TTC549 (cell line): ENCODE measurements around the gene PLA2G5.
"Not testable (repeated sequence)": the region's sequence is repeated elsewhere in the genome, so short reads cannot be mapped to it uniquely, and the experiment has no call there.

Experiments
- FAIRE-seq: peaks from 2 replicates; lab custom pipeline; 2012; peaks lifted over from hg19 to GRCh38; lab: Jason Lieb, UNC

The PLA2G5 gene

DNA sequence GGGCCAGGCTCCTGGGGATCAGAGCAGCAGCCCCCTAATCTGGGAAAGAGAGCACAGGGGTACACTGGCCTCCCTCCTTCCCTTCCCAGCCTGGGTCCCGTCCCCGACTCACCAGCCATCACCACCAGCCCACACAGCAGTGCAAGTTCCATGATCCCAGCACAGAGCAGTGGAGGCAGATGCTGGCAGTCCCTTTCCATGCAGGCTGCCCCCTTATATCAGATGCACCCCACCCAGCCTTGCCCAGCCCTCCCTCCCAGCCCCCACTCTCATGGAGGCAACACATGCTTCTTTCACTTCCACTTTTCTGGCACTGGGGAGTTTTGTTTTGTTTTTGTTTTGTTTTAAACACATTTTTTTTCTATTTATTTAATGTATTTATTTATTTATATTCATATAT is 49.4 kb downstream of the PLA2G5 start, which contains the start of gene PLA2G2D:
Gene PLA2G2D, minus strand, starts transcription at position 190 of the 400 bp plus-strand sequence. Its CDS starts 38 bp downstream, at position 152.
- FAIRE-seq = no peak

- FAIRE-seq = no peak
These were observed 50.8 kb downstream of the PLA2G5 start for GRCh38 chr1:20120796-20121195.

GRCh38 chr1:20123722-20124455 is 53.9 kb downstream of the PLA2G5 start:
- no peak for FAIRE-seq

DNA sequence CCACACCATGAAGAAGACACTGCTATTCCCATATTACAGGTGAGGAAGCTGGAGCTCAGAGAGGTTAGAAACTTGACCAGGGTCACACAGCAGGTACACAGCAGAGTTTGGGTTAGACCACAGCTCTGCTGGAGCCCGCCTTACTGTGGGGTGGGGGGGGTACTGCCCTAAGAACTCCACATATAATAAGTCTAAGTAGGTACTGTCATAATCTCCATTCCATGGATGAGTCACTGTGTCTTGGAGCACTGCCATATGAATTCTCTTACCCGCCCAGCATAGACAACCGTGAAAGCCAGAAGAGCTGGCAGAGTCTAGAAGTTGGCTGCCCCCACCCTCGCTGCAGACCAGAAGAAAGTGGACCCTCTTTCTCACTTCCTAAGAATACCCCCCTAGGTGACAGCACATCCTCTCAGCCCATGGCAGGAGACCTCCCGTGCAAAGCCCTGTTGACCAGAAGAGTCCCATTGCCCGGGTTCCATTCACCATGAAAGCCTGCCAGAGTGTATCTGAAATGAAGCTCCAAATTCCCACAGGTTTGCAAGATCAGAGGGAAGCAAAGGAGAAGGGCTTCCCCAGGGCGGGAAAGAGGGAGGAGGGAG is 54.6 kb downstream of the PLA2G5 start:
- no peak for FAIRE-seq

GRCh38 chr1:20125100-20125499 is 55.1 kb downstream of the PLA2G5 start:
- no peak for FAIRE-seq

DNA sequence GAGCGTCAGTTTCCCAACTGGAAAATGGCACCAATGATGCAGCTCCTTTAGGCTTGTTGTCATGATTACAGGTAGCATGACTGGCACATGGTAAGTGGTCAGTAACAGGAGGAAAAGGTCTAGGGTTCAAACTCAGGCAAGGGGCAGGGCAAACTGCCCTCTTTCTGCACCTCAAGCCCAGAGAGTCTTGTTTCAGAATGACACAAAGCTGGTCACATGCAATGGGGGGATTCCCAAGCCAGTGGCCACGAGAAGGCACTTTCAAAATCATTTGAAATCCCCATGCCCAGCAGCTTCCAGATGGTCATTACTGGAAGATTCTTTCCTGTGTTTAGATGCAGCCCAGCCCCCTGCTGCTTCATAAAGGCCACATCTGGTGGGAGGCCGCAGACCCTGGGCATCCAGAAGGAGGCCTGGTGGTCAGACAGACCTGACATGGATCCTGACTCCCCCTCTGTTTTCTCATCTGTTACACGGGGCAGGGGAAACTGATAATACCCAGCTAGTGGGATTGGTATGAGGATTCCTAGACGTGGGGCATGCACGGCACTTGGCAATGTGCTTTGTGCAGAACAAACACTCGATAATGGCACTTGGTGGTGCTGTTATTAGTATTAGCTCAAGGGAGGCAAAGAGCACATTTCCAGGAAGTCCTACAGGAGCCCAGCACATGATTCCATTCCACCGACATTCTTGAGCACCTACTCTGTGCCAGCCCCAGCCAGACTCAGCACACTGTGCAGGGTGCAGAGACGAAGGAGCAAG is 56.2 kb downstream of the PLA2G5 start:
- FAIRE-seq = no peak

DNA sequence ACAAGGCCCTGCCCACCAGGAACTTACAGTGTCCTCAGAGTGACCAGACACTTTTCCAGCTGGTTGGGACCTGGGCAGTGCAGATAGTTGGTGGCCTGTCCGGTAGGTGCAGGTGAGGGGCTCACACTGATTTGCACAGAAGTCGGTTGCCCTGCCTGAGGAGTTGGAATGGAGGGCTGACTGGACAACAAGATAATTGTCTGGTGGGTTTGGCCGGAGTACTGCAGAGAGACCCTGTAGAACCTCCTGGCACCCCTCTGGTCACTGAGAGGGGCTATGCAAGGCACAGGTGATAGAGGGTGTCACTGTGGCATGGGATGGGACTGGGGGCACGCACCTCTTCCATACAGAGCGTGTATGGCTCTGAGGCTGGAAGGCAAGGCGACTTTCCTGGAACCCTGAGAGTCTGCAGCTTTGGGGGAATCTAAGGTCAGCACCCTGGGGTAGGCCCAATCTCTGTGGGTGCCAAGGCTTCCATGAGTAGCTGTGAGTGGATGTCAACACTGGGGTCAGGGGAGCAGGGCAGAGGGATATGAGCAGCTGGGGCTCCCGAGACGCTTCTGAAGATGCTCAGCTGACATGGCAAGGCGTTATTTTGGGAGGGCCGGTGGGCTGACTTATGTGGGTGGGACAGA is 56.9 kb downstream of the PLA2G5 start:
- no peak for FAIRE-seq

GRCh38 chr1:20130518-20130917 is 60.5 kb downstream of the PLA2G5 start:
- FAIRE-seq = not testable (repeated sequence)

GRCh38 chr1:20134995-20135394 is 65.0 kb downstream of the PLA2G5 start:
- FAIRE-seq = no peak

DNA sequence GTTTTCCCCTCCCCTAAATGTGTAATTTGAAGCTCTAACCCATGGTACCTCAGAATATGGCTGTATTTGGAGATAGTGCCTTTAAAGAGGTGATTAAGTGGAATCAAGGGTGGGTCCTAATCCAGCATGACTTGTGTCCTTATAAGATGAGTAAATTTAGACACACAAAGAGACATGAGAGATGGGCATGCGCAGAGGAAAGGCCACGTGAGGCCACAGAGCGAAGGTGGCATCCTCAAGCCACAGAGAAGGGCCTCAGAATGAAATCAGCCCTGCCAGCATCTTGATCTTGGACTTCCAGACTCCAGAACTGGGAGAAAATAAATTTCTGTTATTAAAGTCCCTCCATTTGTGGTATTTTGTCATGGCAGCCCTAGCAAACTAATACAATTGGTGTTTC is 66.3 kb downstream of the PLA2G5 start:
- FAIRE-seq = no peak

DNA sequence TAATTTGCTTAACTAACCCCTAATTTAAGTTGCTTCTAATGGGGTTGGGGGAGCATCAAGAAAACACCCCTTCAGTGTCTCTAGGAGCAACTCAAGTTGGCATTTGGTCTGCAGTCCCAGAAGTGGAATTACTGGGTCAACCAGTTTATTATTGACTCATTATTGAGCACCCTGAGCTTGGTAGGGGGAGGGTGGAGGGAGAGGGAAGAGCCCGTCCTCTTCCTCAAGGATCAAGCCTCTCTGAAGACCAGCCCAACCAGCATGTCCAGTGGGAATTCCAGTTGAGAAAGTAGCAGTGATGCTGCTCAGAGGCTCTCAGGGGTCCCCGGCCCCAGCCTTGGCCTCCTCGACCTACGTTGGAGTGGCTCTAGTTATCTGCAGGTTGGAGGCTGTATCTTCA is 67.1 kb downstream of the PLA2G5 start:
- FAIRE-seq = no peak

- no peak for FAIRE-seq
These were observed 67.6 kb downstream of the PLA2G5 start for GRCh38 chr1:20137604-20138003.

DNA sequence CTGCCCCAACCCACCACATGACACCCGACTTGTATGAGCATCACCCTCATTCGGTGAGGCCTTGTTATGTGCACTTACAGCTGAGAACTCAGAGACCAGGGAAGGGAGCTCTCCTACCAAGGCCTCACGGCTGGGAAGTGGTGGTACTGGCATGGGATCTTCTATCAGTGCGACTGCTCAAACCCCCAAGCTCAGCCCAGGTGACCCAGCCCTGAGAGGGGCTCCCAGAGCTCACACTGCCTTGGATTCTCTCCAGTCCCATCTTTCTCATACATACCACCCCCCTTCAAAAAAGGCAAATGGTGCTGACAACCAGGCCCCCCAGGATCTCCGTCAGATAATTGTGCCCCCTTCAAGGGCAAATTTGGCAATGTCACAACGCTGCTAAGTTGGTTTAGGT is 68.4 kb downstream of the PLA2G5 start:
- FAIRE-seq = no peak

DNA sequence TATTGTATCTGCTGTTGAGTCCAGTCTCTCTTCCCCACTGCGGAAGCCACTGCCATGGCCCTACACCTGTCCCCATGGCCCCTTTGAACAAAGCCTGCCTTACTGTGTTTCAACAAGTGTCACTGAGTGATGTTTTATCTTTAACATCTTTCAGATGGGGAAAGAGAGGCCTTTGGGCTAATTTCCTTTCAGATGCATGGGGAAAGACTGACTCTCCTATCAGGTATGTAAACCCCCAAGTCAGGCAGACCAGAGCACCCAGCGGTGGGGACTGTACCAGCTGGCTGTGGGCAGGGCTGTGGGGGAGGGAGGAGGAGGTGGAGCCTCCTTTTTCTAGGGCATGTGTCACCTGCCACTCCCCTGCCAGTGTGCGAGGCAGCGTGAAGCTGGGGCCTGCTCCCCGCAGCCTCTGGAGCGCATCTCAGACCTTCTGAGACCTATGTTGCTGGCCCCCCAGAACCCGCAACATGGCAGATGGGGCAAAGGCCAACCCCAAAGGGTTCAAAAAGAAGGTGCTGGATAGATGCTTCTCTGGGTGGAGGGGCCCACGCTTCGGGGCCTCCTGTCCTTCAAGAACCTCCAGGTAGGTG is 69.1 kb downstream of the PLA2G5 start, which contains the start of gene PLA2G2F:
Gene PLA2G2F, plus strand, starts transcription at position 363 of the 590 bp plus-strand sequence. Its CDS starts 105 bp downstream, at position 468.
- FAIRE-seq = no peak

DNA sequence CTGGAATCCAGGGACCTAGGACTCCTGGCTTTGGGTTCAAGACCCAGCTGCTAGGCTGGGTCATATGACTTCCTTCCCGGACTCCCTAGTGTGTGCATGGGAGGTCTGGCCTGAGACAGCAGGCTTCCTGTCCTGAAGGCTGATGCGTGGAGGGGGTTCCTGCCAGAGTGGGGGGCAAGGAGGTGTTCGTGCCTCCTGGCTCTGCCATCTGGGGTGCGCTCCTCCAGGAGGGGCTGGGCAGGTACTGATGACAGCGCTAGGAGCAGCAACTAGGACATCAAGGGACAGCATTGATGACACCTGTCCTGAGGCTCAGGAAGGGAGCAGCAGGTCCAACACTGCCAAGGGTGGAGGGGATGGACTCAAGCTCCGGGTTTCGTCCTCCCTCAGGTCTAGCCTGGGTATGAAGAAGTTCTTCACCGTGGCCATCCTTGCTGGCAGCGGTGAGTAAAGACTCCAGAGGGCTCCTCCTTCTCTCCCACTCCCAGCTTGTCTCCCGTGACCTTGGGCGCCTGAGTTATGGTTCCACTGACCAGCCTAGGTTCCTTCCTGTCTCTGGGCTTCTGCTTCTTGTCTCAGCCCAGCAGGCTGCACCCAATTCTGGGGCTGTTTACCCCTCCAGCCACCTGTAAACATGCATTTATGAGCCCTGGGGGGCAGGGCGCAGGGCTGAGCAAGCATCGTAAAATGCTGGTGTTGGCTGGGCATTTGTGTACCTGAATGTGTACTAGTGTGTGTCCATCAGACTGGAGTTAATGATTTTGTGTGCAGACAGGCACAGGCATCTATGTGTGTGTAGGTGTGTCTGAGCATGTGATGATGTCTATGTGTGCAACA is 70.0 kb downstream of the PLA2G5 start:
- FAIRE-seq = no peak

DNA sequence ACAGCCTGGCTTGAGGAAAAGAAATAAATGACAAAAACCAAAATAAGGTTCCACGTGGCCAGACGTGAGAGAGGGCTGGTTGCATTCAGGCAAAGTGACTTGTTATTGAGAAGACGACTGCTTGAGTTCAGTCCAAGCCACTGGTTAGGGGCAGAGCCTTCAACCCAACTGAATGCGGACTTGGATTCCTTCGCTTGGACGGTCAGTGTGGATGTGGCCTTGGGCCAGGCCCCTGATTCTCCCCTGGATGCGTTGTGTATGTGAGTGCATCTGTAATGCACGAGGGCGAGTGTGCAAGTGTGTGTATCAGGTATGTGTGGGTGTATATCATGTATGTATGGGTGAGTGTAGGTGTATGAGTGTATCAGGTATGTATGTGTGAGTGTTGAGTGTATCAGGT is 71.0 kb downstream of the PLA2G5 start:
- no peak for FAIRE-seq

- no peak for FAIRE-seq
These were observed 71.5 kb downstream of the PLA2G5 start for GRCh38 chr1:20141466-20141865.
